ENCODE data around the gene PATJ.
A peak's percentile ranks its signal among the peaks of the same experiment; 100 is the strongest.

The PATJ gene

GRCh38 chr1:62062087-62062486, 319.8 kb downstream of the PATJ start:
- DNase-seq = no peak

- no peak for DNase-seq
These were observed 322.6 kb downstream of the PATJ start for GRCh38 chr1:62064829-62065407.

- no peak for DNase-seq
These were observed 324.4 kb downstream of the PATJ start for GRCh38 chr1:62066713-62067112.

DNA sequence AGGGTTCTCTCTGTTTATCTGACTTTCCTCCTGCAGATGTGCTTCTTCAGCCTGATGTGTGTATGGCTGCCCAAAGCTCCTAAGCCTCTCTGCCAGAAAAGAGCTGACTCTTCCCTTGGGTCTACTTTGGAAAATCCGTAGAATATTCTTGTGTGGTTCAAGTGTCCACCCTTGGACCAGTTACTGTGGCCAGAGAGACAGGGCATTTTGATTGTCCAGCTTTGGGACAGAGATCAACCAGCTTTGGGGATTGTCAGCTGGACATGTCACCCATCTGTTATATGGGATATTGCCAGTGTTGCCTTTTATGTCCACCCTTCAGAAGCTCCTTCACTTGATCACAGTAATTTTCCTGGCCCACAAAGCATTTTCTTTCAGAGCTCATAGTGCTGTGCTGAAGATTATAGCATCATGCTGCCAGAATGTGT, 326.1 kb downstream of the PATJ start:
- no peak for DNase-seq

DNA sequence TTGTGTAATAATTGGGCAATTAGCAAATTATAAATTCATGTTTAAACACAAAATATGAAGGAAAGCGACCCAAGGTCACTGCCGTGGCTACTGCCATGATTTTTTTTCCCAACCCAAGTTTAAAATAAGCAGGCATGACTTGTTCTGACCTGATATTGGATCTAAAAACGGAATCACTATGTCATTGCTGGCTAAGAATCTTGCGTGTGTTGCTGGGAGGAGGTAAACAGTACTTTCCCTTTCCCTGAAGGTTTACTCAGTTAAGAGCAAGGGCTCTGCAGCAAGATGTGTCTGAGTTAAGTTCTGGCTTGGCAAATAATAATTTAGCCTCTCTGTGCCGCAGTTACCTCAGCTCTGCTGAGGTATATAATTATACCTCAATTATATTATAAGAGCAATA, 326.7 kb downstream of the PATJ start:
- DNase-seq = no peak

- DNase-seq = peak in 1 of 2 experiments; percentile 17
These were observed 328.2 kb downstream of the PATJ start for GRCh38 chr1:62070384-62071011.

DNA sequence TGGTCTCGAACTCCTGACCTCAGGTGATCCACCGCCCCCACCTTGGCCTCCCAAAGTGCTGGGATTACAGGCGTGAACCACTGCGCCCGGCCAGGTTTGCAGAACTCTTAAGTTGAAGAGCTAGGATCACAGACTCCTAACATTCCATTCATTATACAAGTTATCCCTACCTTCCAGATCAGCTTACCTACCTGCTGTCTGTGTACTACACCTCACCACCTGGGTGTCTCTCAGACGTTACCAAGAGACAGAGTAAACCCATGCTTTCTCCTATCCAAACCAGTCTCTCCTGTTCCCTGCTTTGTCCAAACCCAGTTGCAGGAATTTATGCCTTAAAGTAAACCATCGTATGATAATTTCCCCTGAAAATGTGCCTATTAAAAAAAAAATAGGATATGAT, 329.4 kb downstream of the PATJ start:
- DNase-seq = no peak

- no peak for DNase-seq
These were observed 334.0 kb downstream of the PATJ start for GRCh38 chr1:62076286-62076685.

DNA sequence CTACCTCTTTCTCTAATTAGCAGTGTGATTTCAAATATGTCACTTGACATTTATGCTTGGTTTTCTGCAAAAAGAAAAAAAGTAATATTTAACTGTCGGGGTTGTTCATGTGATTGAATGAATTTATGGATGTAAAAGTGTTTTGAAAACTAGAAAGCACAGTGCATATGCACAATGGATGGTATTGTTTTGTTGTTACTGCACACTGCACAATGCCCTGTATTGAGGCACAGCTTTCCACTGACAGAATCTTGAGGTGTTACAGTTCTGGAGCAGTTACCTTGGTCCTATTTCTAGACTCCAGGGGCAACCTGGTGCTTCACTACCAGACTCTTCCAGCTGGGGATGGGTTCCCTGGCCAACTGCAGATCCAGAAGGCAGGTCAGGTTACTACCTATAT, 335.5 kb downstream of the PATJ start:
- DNase-seq = no peak

DNA sequence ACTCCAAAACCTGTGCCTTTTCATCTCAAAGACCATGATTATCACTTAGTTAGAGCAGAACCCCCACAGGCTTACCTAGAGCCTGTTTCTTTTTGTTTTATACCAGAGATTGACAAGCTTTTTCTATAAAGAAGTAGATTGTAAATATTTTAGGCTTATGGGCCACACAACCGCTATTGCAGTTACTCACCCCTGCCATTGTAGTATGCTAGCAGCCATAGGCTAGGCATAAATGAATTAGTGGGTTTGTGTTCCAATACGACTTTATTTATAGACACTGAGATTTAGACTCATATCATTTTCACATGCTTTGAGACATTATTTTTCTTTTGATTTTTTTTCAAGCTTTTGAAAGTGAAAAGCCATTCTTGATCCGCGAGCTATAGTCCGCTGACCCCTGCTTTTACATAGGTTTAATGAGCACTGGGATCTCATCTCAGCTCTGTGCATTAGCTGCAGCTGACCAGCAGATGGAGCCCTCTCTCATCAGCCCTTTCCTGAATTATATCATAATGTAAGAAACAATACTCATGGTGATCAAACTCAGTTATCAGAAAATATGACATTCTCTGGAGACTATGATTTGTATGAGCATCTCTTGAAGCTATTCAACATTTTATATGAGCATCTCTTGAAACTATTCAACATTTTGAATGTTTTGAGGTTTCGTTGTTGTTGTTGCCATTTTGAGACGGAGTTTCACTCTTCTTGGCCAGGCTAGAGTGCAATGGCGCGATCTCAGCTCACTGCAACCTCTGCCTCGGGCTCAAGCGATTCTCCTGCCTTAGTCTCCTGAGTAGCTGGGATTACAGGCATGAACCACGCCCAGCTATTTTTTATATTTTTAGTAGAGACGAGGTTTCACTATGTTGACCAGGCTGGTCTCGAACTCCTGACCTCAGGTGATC, 340.4 kb downstream of the PATJ start:
- DNase-seq = peak in 1 of 2 experiments; percentile 23

GRCh38 chr1:62084310-62084890, 342.1 kb downstream of the PATJ start:
- no peak for DNase-seq

DNA sequence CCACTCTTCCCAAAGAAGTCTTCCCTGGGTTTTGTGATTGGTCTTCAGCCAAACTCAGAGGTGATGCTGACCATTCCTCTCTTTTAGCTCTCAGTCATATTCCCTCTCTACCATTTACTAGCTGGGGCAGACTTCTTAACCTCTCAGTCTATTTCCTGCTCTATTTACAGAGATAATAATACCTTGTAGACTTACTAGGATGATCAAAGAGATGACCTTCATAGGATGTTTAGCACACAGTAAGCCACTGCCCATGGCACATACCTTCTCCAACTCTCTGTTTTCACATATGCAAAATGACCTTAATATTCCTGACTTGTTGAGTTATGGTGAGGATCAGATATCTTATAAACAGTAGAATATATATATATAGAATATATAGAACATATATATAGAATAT, 346.2 kb downstream of the PATJ start:
- no peak for DNase-seq

GRCh38 chr1:62089570-62089969, 347.3 kb downstream of the PATJ start:
- no peak for DNase-seq

- no peak for DNase-seq
These were observed 347.7 kb downstream of the PATJ start for GRCh38 chr1:62090016-62090415.

DNA sequence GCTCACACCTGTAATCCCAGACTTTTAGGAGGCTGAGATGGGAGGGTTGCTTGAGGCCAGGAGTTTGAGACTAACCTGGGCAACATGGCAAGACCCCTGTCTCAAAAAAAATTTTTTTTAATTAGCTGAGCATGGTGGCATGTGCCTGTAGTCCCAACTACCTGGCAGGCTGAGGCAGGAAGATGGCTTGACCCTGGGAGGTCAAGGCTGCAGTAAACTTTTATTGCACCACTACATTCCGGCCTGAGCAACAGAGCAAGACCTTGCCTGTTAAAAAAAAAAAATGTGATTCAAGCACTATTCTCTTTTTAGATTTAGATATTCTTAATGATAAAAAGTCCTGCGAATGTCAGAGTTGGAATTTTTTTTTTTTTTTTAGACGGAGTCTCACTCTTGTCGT, 349.8 kb downstream of the PATJ start:
- DNase-seq = no peak

DNA sequence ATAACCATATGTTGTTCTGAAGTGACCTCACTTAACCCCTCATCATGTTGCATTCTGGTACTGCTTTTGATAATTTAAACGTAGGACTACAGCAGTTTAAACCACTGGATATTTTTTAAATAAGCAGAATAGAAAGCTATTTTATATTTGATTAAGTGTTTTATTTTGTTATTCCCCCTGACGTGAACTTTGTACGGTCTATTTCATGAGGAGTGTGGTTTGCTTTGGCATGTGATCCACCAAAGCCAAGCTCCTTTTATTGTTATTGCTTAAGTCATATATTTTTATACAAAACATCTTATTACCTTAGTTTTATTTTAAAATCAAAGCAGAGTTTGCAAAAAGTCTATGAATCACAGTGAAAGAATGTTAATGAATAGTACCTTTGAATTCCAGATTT, 351.0 kb downstream of the PATJ start:
- no peak for DNase-seq

- no peak for DNase-seq
These were observed 355.2 kb downstream of the PATJ start for GRCh38 chr1:62097464-62097863.

- DNase-seq = no peak
These were observed 358.2 kb downstream of the PATJ start for GRCh38 chr1:62100442-62100841.

GRCh38 chr1:62103846-62104245, 361.6 kb downstream of the PATJ start:
- DNase-seq = no peak

- DNase-seq = no peak
These were observed 365.6 kb downstream of the PATJ start for GRCh38 chr1:62107923-62108322.

- no peak for DNase-seq
These were observed 366.8 kb downstream of the PATJ start for GRCh38 chr1:62109124-62109523.

DNA sequence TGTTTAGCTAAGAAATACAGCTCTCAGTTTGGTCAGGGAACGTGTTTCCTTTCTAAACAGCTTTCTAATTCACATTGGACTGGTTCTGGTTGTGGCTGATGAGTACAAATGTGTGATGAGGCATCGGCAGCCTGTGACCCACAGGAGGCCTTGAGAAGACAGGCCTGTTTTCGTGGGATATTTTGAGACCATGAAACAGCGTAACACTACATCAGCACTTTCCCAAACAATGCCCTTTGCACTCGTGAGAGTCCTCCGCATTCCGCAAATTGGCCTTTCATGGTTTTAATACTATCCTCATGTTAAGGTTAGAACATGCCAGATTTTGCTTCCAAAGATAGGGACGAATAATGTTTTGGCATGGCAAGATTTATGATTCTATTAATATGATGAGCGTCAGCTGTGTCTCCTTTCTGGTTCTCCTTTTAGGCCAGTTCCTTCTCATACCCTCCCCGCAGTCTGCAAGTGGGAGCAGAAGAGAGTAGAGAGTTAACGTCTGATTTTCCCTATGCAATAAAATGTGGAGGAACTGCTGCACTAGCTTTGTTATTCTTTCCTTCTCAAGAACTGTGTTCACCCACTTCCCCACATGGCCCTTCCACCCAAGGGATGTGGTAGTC, 368.0 kb downstream of the PATJ start:
- no peak for DNase-seq

DNA sequence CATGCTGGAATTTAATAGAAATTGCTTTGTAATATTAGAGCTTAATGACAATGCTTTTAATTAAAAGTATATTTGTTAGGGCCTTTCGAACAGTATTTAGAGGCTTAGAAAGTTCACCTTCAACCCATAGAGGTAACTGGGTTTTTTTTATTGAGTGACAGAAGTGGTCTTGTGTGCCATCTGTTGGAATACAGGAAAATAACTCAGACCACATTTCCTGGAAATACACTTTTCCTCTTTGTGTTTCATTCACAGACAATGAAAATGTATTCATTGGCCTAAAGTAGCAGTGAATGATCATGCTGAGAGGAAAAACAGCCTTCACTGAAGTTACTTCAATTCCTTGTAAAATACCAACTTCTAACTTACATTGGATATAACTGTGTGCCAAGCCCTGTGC, 368.8 kb downstream of the PATJ start:
- no peak for DNase-seq
